ENCODE measurements around the gene SMURF2. TPM values are rescaled to one million over a fixed set of nuclear protein-coding genes. Genes with fewer than 3 reads are reported as not detected.

Gene SMURF2
- polyA plus RNA-seq, 1 of the 3 experiments (the other 2 are of a cell fraction): 36.6 TPM

GRCh38 chr17:64628641-64629040, 33.5 kb downstream of the SMURF2 start:
- Histone ChIP-seq H3K4me2 (no peak overlapping the region), H3K4me1 (ENCODE audit: control insufficient read depth in 1 of 2, insufficient read depth in 2 of 2, low read depth in 1 of 2, low read length in 1 of 2) (peaks cover 0 to under 1% of the 10 kb centered on the region in 2 experiments; a peak in 1 of 4 replicates), H3K9me2 (no peaks in the 10 kb centered on the region), H3K9me3 (no peaks in the 10 kb centered on the region), H4K20me1 (ENCODE audit: insufficient read depth) (peaks cover 100% of the 10 kb centered on the region), H3K9ac (no peak overlapping the region), H3K79me2 (ENCODE audit: insufficient read depth) (peaks cover 100% of the 10 kb centered on the region), H3K27ac (ENCODE audit: low read depth in 2 of 2, low read length in 1 of 2) (peak overlapping the region in 1 of 2 experiments; percentile 1; a peak in 1 of 4 replicates), H3K27me3 (ENCODE audit: insufficient read depth) (no peaks in the 10 kb centered on the region), H3K36me3 (replicated peaks in 1 of 2; ENCODE audit: control insufficient read depth in 1 of 2, insufficient read depth in 2 of 2, low read length in 1 of 2) (peaks cover 0 to 42% of the 10 kb centered on the region in 2 experiments), H2AFZ (ENCODE audit: low read depth) (no peak overlapping the region), H3F3A (replicated peaks; ENCODE audit: insufficient read depth) (peaks cover 64% of the 10 kb centered on the region), H3K4me3 (ENCODE audit: low read depth in 2 of 2, low read length in 1 of 2) (no peak overlapping the region)
- CTCF ChIA-PET: interaction anchor here (1.0 to 1.4 kb wide), 2 partner anchors 10 to 20 kb away, joined by 3 to 6 read pairs; no protein-coding TSS in a partner anchor
- no peak for TF ChIP-seq ELF1 (IDR thresholded peaks at IDR 0.05)
- TF ChIP-seq EZH2phosphoT487 (IDR thresholded peaks at IDR 0.05; ENCODE audit: borderline replicate concordance, low read depth): no peak
- TF ChIP-seq MAX (IDR thresholded peaks at IDR 0.05; ENCODE audit: low read depth): no peak
- TF ChIP-seq TEAD4 (IDR thresholded peaks at IDR 0.05; ENCODE audit: borderline replicate concordance, insufficient read depth): no peak
- TF ChIP-seq GATA2 (CRISPR knock-in tag; IDR thresholded peaks at IDR 0.05): no peak
- DNase-seq: no peak
- POLR2A ChIA-PET: no interaction called here
- 90% methylated on average over 1 of the region's 1 CpG for WGBS (ENCODE audit: low lambda C conversion rate)

GRCh38 chr17:64627797-64628196, 34.3 kb downstream of the SMURF2 start:
- Histone ChIP-seq H3K4me1 (ENCODE audit: control insufficient read depth in 1 of 2, insufficient read depth in 2 of 2, low read depth in 1 of 2, low read length in 1 of 2) (peaks cover 0 to 6% of the 10 kb centered on the region in 2 experiments; a peak in 1 of 4 replicates), H4K20me1 (ENCODE audit: insufficient read depth) (peaks cover 100% of the 10 kb centered on the region), H3K4me3 (ENCODE audit: low read depth in 2 of 2, low read length in 1 of 2) (no peak overlapping the region), H3K36me3 (replicated peaks in 1 of 2; ENCODE audit: control insufficient read depth in 1 of 2, insufficient read depth in 2 of 2, low read length in 1 of 2) (peaks cover 0 to 36% of the 10 kb centered on the region in 2 experiments), H3K9me3 (no peaks in the 10 kb centered on the region), H3K79me2 (ENCODE audit: insufficient read depth) (peaks cover 100% of the 10 kb centered on the region), H3K4me2 (no peak overlapping the region), H3K9me2 (no peaks in the 10 kb centered on the region), H3K27ac (ENCODE audit: low read depth in 2 of 2, low read length in 1 of 2) (peak overlapping the region in 1 of 2 experiments; percentile 1; a peak in 1 of 4 replicates), H3F3A (replicated peaks; ENCODE audit: insufficient read depth) (peaks cover 67% of the 10 kb centered on the region), H3K9ac (no peak overlapping the region), H3K27me3 (ENCODE audit: insufficient read depth) (no peaks in the 10 kb centered on the region), H2AFZ (ENCODE audit: low read depth) (no peak overlapping the region)
- POLR2A ChIA-PET: no interaction called here
- CTCF ChIA-PET: interaction anchor here (2.1 kb wide), 1 partner anchor 10 kb away, joined by 4 read pairs; no protein-coding TSS in a partner anchor
- DNase-seq: no peak
- TF ChIP-seq NFIC (IDR thresholded peaks at IDR 0.05; ENCODE audit: borderline replicate concordance): no peak
- TF ChIP-seq SIN3A (IDR thresholded peaks at IDR 0.05; ENCODE audit: borderline replicate concordance, low read depth, low read length): no peak
- no peak for TF ChIP-seq TEAD4 (IDR thresholded peaks at IDR 0.05; ENCODE audit: borderline replicate concordance, insufficient read depth)
- no peak for TF ChIP-seq RFX5 (IDR thresholded peaks at IDR 0.05; ENCODE audit: low read length)
- TF ChIP-seq FOXM1 (IDR thresholded peaks at IDR 0.05; ENCODE audit: low read depth): no peak
- no peak for TF ChIP-seq USF1 (IDR thresholded peaks at IDR 0.05; ENCODE audit: borderline replicate concordance, low read depth)
- TF ChIP-seq MXI1 (IDR thresholded peaks at IDR 0.05; ENCODE audit: low read depth, low read length): no peak
- no peak for TF ChIP-seq FOSL2 (IDR thresholded peaks at IDR 0.05; ENCODE audit: borderline replicate concordance, low read depth)
- no peak for TF ChIP-seq ELF1 (IDR thresholded peaks at IDR 0.05)
- no peak for TF ChIP-seq YY1 (IDR thresholded peaks at IDR 0.05; ENCODE audit: low read depth)
- no peak for TF ChIP-seq GATA2 (CRISPR knock-in tag; IDR thresholded peaks at IDR 0.05)
- TF ChIP-seq MAX (IDR thresholded peaks at IDR 0.05; ENCODE audit: low read depth): no peak
- WGBS (ENCODE audit: low lambda C conversion rate): 99% methylated on average over 5 of the region's 5 CpGs
